ENCODE measurements around the gene SORCS3.

The SORCS3 gene

DNA sequence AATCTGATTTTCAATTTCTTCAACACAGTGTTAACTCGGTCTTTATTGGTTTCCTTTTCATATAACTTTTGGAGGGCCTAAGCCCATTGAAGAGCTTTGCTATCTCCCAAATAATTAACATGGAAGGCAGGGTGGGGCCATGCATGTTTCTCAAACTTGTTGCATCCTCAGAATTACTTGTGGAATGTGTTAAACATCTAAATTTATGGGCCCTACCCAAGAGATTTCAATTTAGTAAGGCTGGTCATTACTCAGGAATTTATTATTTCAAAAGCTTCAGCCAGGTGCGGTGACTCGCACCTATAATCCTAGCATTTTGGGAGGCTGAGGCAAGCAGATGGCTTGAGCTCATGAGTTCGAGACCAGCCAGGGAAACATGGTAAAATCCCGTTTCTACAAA, 208.9 kb downstream of the SORCS3 start:
- peak; percentile 8 for DNase-seq (ENCODE audit: low spot score)

DNA sequence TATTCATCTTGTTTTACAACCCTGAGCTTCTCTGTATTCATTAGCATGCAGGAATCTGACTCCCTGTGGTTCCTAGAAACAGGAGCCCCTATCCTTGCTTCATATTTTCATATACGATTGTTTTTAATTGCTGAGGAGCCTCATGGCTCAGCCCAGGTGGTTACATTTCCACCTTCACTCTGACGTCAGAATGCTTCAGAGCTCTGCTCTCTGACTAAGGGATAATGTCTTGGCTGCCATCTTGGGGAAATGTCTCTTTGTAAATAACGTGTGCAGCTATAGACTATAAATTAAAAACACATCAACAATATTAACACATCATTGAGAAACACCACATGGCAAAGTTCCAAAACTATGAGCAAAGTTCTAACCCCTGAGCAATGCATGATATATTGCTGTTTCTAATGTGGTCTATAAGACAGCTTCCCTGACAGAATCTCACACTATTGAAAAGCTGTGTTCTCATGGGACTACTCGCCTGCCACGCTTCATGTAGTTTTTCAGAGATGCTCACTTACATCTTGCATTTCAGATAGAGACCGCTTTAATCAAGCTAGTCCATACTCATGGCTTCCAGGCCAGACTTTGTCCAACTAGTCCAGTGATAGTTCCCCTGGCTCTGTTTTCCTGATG, 227.0 kb downstream of the SORCS3 start:
- DNase-seq (ENCODE audit: low spot score): no peak

DNA sequence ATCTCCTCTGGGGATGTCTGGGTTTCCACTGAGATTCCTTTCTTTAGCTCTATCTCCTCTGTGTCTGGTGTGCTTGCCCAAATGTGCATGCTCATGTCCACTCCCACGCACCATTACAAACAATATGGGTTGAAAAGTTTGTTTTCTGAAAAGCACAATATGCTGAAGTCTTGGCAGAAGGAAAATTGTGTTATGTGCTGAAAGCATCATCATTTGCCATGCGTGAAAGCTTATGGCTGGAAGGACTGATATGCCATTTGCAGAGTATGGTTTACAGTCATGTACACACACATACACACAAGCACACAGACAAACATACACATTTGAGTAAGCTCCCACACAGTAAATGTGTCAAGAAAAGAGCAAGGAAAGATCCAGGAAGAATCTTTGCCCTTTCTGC, 231.6 kb downstream of the SORCS3 start:
- no peak for DNase-seq (ENCODE audit: low spot score)

DNA sequence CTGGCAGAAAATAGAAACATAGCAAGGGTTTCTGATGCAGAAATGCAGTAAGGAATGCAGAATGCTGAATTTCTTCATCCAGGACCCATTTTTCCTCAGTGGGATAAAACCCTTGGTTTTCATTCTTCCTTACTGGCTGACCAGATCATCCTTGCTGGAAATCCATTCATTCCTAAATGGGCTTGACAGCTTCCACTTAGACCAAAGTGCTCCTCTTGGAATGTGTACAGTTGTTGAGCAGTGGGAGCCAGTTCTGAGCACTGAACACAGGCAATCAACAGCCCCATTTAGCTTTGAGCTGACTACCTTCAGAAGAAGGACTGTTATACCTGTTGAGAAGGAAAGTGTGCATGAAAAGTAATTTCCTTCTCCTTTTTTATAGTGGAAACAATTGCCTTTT, 232.1 kb downstream of the SORCS3 start:
- DNase-seq (ENCODE audit: low spot score): no peak

DNA sequence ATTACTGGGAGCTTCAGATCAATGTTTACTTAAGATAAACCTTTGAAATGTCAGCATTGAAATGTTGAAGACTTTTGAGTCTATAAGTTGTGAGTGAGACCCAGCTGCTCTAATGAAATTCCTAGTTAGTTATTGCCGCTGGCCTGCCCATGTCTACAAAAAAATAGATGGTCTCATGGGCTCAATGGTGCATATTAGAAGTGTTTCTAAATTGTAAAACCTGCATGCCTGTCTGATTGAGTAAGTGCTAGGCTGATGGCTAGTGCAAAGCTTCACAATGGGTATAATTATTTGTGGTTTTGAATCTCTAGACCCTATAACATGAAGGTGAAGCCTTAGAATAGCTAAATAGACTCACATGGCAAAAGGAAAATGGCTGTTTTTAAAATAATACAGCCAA, 234.5 kb downstream of the SORCS3 start:
- DNase-seq (ENCODE audit: low spot score): peak; percentile 41

DNA sequence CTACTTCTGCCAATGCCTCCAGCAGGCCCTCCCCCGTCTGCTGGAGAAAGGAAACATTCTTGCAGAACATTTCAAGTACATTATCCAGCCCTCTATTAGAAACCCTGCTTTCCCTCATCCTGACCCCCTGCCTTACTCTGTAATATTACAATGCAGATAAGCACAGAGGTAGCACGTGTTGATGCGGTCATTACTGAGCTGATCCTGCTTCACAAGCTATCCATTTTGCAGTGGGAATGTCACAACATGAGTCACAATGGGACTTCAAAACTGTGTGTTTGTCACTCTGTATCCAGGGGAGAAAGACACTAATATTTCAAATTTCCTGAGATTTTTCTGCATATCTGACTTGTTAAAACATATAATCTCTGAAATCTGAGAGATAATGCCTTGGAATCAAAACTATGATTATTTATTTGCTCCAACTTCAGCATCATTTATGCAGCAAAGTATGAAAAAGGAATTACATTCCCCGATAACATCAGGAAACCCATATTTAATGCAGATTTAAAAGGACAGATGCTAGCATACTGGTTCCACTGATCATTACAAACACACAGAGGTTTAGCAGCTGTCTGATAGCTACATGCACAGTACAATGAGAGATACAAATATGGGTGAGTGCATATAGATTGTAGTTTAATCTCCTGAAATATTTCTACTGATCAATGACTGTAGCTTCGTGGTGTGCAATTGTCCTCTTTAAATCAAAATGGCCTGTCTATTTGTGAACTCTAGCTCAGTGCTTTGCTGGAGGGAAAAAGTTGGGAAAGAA, 239.7 kb downstream of the SORCS3 start:
- no peak for DNase-seq (ENCODE audit: low spot score)

DNA sequence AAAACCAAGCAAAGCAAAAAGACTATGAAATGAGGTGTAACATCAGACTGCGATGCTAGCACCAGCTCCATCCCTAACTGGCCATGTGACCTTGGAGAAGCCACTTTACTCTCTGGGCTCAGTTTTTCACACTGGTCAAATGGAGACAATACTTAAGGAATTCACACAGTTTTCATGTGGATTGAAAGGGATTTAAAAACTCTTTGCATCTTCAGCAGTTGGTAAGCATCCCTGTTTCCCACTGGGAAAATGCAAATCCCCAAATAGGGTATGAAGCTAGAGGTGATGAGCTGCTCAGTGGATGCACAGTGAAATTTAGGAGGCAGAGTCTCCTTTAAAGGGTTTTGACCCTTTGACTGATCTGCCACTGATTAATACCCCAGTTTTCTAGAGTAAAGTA, 240.7 kb downstream of the SORCS3 start:
- no peak for DNase-seq (ENCODE audit: low spot score)

DNA sequence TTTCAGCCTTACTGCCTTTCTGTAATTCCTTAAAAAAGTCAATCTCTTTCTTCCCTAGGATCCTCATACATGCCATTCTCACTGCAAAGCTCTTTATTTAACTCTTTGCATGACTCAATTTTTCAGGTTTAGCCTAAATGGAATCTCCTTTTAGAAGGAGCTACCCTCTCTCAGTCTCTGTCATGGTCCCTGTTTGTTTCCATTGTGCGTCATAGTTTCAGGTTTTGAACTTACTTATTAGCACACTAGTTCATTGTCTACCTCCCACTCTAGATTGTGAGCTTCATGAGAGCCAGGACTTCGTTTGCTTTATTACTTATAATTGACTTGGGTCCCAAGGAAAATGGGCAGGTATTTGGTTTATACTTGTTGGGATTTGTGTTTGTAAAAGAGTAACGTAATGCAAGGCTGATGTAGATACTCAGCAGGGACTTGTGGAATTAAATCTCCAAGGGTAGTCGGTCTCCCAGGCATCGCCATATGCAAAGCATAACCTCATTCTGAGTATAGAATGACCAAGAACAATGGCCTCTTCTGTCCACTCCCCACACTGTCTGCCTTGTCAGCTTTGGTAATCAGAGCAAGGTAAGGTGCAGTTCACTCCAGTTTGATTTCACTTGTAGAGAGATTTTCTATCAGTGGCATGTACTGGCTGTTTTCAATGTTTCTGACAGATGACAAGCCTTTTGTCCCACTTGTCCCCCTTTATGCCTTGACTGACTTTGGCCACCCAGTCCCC, 252.0 kb downstream of the SORCS3 start:
- no peak for DNase-seq (ENCODE audit: low spot score)

DNA sequence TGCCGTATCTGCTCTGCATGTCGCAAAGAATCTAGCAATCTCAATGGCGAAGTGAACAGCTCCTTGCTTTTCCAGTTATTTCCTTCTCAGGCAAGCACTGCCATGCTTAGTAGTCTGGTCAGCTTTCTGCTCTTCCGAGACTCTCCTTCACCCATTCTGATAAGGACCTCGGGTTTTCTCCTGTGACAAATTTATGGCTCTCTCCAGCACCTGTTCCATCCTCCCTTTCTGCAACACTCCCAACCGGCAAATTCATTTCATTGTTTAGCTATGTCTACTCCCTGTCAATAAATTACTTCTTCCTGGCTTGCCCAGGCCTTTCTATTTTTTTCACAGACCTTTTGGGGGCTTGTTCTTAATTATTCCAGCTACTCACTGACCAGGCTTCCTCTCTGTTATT, 252.6 kb downstream of the SORCS3 start:
- DNase-seq (ENCODE audit: low spot score): no peak

DNA sequence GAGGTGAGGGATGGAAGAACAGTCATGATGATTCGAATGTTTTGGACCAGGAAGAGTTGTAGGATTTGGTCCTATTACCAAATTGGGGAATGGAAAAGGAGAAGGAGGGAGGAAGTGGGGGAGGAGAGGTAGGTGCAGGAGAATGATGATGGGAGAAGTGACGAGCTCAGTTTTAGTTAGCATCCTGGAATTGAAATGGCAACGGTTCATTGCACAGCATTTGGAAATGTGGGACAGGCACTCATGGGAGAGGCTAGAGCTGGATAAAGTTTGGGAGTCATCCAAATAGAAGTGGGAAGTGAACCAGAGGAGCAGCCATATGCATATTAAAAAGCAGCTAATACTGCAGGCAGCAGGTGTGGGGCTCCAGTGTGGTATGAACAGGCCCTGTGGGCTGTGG, 253.6 kb downstream of the SORCS3 start:
- DNase-seq (ENCODE audit: low spot score): no peak

DNA sequence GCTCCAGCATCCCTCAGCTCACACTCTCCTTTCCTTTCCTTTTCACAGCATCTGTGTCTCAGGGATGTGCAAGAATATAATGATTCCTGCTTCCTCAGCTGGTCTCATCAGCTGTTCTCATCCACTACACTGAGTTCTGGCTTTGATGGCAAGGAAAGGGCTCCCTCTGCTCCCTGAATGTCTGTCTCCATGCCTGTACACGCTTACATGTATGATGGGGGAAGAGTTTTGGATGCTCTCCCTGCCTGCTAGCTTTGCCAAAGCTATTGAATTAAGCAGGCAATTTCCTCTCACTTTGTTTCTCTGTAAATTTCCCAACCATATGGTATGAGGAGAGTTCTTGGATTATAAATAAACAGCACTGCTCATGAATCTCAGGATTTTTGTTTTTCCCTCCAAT, 254.5 kb downstream of the SORCS3 start:
- no peak for DNase-seq (ENCODE audit: low spot score)

DNA sequence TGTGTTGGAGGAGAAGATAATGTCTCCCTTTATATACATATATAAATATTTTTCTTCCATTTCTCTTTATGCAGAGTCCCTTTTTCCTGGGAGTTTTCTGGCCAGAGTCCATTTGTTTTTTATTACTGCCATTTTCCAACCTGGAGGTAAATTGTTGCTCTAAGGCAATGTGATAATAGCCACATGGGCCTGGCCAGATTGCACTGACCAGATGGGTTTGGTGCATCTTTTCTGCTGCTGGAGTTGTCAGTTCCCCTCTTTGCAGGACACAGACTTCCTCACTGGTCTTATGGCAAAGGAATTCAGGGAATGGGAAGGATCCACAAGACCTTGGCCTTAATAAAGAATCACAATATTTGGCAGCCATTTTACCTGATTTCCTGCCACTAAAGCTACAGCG, 254.9 kb downstream of the SORCS3 start:
- no peak for DNase-seq (ENCODE audit: low spot score)

DNA sequence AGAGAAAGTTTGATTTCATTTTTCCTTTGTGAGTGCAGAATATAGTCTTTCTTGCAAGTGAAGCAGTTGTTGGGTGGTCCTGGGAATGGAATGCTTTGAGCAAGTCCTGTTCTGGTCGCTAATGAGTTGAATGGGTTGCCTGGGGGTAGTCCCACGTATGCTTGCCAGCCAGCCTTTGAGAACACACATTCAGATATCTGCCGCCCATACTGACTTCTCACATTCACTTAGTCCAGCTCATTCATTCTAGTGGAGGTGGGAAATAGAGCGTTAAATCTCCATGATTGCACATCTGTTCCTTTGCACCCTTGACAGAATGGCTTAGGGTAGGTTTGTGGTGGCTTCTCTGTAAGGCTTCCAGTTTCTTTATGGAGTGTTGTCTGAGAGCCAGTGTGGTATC, 256.6 kb downstream of the SORCS3 start:
- no peak for DNase-seq (ENCODE audit: low spot score)

DNA sequence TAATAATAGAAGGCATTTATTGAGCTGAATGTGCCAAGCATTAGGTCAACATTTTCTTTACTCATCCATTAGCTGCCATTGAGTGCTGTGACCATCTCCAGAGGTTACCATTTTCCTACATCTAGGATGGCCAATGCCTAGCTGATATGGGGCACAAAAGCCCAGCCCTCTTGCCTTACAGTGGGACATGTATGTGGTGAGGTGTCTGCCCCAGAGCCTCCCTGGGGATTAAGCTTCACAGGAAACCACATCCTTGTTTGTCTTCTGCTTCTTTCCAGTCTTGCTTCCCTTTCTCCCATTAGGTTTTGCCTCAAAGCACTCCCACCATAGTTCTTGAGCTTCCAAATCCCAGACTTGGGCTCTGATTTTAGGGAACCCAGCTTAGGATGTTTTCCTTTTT, 258.7 kb downstream of the SORCS3 start:
- DNase-seq (ENCODE audit: low spot score): no peak

DNA sequence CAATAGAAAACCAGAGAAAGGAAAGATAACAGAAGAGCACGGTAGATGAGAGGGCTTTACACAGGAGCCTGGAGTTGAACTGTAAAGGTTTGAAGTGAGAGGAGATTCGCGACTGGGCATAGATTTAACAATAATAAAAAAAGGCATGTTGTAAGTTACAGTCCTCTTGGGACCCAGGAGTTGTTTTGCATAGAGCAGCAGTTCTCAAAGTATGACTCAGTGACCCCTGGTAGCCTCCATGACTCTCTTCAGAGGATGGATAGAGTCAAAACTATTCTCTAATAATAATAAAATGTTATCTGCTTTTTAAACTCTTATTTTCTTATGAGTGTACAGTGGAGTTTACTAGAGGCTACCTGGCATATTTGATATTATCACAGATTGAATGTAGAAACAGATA, 262.3 kb downstream of the SORCS3 start:
- no peak for DNase-seq (ENCODE audit: low spot score)

DNA sequence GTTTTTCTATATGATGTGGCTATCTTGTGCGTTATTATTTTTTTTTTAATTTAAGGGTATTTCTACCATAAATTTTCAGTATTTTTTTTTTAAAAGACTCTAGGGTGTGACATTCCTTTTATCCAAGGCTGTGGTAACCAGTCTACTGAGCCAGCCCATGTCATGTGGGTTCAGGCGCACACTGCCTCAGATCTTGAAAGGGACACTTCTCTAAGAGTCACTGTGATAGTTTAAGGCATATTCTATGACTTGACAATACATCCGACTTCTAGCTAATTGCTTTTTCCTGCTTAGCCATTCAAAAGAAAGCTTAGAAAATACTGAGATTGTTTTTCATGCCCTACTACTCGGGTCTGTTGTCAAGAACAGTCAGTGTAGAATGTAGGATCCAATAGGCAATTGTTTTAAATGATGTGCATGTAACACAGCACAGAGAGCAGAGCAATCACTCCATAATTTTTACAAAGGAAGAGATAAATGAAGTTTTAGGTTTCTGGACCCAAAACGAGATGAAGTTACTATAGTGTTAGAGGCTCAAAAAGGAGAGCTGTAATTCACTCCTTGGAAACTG, 263.7 kb downstream of the SORCS3 start:
- DNase-seq (ENCODE audit: low spot score): no peak

DNA sequence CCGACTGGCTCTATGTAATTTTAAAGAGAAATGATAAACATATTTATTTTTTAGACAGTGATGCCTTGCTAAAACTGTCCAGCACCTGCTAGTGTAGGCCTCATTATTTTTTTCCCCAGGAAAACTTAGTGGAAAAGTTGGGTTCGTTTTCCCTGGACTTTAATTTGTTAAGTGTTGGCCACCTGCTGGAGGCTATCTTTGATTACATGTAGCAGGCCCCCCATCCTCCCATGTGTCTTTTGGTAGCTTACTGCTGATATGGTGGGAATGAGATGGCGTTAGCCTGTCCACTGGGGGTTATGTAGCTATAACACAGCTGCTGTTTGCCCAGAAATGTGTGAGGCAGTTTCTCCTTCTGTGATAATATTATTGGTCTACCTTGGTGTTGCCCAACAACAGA, 265.0 kb downstream of the SORCS3 start:
- no peak for DNase-seq (ENCODE audit: low spot score)

DNA sequence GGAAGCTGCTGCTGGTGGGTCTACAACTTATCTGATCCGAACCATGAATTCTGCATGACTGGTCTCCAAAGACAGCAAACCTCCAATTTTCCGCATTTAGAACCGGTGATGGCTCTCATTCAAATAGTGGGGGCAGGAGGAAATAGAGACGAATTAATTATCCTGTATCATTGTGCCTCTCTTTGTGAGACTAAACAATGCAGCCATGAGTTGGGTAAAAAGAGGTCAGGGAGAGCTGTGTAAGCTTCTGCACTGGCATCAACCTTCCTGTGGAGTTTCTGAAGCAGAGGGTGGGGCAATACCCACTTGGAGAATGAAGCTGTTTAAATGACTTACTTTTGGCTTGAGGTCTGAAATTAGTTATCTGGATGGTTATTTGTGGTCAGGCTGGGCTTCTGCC, 266.4 kb downstream of the SORCS3 start:
- DNase-seq (ENCODE audit: low spot score): no peak

DNA sequence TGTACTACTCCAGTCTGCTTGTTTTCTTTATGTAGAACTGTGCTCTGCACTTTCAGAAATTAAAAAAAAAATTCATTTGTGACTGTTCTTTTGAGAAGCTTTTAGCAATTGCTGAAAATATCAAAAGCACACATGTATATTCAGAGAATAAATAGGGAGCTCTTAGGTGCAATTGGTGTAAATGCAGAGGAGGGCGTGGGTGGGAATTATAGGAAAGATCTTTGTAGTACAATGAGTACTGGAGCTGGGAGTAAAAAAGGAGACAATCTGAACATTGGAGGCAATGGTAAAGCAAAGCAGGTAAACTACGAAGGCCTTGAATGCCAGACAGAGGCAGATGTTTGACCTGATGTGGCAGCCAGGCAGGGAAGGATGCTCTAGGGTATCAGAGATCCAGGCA, 267.5 kb downstream of the SORCS3 start:
- no peak for DNase-seq (ENCODE audit: low spot score)

DNA sequence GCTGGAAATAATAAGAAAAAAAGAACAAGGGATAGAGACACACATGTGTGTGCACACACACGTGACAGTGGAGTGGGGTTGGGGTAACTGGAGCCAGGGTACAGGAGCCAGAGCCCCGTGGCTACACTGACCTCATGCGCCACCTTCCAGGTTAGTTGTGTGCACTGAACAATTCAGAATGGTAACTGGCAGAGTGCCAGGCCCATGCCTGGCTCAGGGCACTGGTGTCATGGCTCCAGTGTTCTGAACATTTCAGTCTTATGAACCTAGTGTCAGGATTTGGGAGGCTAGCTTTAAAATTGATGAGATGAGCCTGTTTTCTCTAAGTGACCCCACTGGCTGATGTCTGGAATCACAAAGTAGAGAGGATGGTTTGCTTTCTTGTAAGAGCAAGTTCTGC, 269.6 kb downstream of the SORCS3 start:
- DNase-seq (ENCODE audit: low spot score): no peak

DNA sequence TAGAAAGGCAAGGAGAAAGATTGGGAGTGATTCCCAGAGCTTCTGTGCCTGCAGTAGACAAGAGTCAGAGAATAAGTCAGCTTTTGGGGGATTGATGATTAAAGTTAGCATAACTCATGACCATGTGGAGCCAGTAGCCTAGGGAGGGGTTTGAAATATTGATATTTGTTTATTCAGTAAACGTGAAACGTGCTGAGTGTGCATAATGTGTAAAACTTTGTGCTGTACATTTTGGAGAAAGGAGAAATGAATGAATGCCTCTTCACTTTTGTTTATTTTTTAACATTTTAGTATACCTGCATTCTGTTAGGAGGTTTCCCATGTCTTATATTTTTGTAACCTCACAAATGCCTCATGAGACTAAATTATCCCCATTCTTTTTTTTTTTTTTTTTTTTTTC, 272.3 kb downstream of the SORCS3 start:
- DNase-seq (ENCODE audit: low spot score): no peak

DNA sequence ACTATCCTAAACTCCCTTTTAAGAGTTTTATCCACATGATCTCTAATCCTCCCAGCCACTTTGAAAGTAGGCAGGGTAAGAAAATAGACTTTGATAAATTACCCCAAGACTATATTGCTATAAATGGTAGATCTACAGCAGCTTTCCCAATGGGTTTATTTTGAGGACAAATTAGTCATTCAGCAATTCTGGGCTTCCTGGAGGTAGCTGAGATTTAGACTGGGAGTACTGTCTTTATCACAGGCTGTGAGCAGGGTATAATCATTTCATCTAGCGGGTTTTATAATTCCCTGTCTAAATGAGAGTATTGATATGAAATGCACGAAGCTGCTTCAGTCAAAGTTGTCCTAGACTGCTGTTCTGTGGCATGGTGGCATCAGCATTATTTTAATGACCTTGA, 279.4 kb downstream of the SORCS3 start:
- DNase-seq (ENCODE audit: low spot score): no peak

DNA sequence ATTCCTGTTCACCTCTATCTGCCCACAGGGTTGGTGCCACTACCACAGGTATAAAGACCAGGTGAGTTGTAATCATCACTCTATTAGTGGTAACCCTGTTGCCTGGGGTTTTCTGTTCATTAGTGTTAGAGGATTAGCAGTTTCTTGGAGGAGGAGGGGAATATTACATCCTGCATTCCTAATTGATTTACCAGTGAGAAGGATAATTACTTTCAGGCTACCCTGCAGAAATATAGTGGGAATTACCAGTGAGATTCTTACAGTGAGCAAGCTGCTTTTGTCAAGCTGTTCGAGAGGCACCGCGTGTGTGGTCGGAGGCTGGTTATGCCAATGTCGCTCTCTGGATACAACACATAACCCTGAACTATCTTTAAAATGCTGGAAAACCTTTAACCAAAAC, 280.7 kb downstream of the SORCS3 start:
- DNase-seq (ENCODE audit: low spot score): no peak

Measured in kidney tubule cell (primary cell).